Measurements from ENCODE around the gene DIDO1. TPM values are rescaled to one million over a fixed set of nuclear protein-coding genes. Genes with fewer than 3 reads are reported as not detected.
A peak's percentile ranks its signal among the peaks of the same experiment; 100 is the strongest.

DIDO1 gene
- total RNA-seq, 2 donors from 2014 or later, result 50.0 TPM

DNA sequence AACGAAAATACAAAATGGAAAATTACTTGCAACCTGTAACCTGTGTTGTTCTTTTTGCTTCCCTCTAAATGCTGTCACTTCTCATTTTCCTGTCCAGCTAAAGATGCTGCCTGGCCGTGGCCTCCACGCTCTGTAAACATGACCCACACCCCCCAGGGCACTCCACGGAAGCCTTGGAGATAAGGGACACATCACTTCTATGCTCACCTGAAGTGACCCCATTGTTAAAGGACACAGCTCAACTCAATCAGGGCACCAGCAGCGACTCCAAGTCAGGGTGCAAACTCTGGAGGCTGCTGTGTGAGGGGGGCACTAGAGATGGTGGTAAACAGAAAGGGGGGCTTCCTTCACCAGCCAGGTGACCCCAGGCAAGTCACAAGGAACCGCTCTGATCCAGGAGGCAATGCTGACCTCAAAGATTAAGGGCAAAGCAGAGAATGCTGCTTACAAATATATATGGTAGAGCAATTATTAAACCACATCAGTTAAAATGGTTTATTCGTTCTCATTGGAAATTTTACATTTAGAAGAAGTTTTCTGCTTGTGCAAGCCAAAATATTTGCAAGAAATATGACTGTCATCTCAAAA lies 13.2 kb downstream of the DIDO1 start:
- DNase-seq, result no peak
- peaks cover 59% of the 10 kb centered on the region for H3K4me1 Mint-ChIP-seq (ENCODE audit: low read depth)
- H3K27me3 Mint-ChIP-seq (ENCODE audit: low read depth), result no peaks in the 10 kb centered on the region
- ATAC-seq (replicated peaks in 1 of 2), result no peak
- H3K9me3 Mint-ChIP-seq, result no peaks in the 10 kb centered on the region
- H3K27ac Mint-ChIP-seq, result no peak overlapping the region
- peaks cover 6 to 35% of the 10 kb centered on the region in 2 donors for H3K36me3 Mint-ChIP-seq (ENCODE audit: insufficient read depth in 2 of 2)
- no peak overlapping the region for H3K4me3 Mint-ChIP-seq

DNA sequence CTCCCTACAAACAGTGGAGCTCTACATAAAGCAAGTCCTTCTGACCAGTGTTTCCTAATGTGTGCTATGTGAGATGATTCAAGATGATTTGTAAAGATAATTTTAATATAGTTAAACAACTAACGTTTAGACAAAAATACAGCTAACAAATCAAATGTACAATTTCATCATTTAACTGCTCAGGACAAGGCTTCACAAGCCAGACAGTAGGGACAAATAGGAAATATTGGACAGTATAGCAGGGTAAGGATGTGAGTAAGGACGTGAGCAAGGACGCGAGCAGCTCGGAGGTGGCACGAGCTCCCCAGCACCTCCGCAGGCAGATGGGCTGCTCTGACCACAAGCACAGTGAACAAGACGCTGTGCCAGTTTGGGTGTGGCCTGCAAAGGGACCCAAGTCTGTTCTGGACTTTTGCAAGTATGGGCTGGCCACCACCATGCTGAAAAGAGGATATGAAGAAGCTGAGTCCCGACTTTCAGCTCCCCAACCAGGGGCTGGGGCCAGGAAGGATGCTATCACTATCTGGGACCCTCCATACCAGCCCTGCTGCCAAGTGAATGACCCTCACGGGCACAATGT lies 14.5 kb downstream of the DIDO1 start:
- Mint-ChIP-seq H3K36me3 (ENCODE audit: insufficient read depth in 2 of 2) (peaks cover 7 to 38% of the 10 kb centered on the region in 2 donors), H3K9me3 (no peaks in the 10 kb centered on the region), H3K4me3 (no peak overlapping the region), H3K4me1 (ENCODE audit: low read depth) (peaks cover 56% of the 10 kb centered on the region), H3K27me3 (ENCODE audit: low read depth) (no peaks in the 10 kb centered on the region), H3K27ac (no peak overlapping the region)
- DNase-seq (no peak), ATAC-seq (replicated peaks in 1 of 2) (no peak)

DNA sequence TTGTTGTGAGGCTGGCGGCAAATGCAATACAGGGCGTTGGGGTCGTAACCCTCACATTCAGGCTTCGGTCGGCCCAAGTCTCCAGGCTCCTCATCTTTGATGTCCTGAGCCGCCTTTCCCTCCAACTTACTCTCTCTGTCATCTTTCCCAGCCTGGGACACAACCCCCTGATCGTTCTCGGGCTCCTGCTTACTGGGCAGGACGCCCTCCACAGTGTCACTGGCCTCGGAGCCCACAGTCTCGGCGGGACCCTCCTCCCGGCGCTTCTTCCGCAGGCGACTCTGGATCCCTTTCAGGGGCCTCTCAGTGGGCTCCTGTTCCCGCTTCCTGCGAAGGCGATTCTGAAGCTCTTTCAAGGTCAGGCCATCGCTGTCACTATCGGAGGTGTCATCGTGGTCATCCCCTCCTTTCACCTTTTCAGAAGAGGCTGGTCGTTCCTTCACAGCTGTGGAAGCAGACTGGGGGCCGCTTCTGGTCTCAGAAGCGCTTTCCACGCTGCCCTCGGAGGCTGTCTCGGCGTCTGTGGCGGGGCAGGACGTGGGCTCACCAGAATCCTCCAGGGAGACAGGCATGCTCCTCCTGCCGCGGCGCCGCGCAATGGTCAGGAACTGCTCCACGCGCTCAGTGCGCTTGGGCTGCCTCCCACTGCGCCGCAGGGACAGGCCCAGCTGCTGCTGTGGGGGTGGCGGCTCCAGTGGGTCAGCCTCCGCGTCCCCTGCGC lies 15.4 kb downstream of the DIDO1 start:
- Mint-ChIP-seq H3K4me3 (no peak overlapping the region), H3K36me3 (ENCODE audit: insufficient read depth in 2 of 2) (peaks cover 6 to 40% of the 10 kb centered on the region in 2 donors), H3K27ac (no peak overlapping the region), H3K4me1 (ENCODE audit: low read depth) (peaks cover 47% of the 10 kb centered on the region), H3K9me3 (no peaks in the 10 kb centered on the region), H3K27me3 (ENCODE audit: low read depth) (no peaks in the 10 kb centered on the region)
- ATAC-seq (replicated peaks in 1 of 2), result no peak
- no peak for DNase-seq

DNA sequence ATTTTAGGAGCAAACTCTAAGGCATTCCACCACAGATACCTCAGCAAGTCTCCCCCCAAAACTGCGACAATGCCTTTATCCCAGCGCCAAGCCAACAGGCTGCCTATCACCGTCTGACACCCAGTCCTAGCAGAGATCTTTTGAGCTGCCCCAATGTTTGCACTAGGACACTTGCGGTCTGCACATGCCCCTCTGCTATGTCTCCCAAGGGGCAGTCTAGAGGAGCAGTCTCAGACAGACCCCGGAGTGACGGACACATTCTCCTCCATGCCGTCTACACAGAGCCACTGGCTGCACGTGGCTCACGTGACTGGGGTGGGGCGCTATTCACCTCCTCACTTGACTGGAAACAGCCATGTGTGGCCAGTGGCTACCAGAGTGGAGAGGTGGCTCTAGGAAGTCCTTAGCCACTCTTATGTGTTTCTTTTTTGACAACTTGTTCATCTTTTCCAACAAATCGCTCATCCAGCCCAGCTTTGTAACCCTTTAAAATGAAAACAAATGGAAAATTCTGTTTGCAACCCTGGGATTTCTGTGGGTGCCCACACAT lies 16.0 kb downstream of the DIDO1 start:
- DNase-seq (no peak), ATAC-seq (replicated peaks in 1 of 2) (no peak)
- no peaks in the 10 kb centered on the region for H3K9me3 Mint-ChIP-seq
- H3K4me1 Mint-ChIP-seq (ENCODE audit: low read depth), result peaks cover 44% of the 10 kb centered on the region
- H3K27ac Mint-ChIP-seq, result no peak overlapping the region
- no peak overlapping the region for H3K4me3 Mint-ChIP-seq
- no peaks in the 10 kb centered on the region for H3K27me3 Mint-ChIP-seq (ENCODE audit: low read depth)
- peaks cover 10 to 43% of the 10 kb centered on the region in 2 donors for H3K36me3 Mint-ChIP-seq (ENCODE audit: insufficient read depth in 2 of 2)

DNA sequence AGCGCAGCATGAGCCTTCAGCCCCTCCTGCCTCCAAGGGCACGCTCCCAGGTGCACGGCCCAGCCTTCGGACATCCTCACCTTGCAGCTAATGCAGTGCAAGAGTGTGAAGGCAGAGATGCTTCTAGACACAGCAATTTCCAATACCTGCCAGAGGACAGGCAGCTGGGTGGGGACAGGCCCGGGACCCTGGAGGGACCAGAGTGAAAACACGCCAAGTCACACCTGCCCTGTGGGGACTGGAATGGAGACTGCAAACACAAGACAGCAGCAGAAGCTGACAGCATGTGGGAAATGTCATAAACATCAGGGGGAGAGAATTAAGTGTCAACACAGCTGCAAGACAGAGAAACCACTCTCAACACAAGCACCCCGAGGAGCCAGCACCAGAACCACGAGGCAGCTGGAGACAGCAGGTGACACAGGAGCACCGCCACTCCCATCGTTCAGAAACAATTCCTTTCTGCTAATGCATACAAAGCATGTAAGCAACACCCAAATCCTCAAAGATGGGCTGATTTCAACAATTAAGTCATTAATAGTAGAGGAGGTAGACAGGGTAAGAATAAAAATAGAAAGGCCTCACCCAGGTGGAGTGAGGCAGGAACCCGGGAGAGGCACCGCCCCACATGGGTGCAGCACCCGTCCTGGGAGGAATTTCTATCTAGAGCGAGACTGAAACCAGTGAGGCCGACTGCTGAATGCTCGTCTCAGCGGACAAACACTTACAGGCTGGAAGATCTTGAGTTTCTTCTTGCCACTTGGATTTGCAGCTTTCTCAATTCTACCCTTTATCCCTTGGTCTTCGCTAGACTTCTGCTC lies 17.1 kb downstream of the DIDO1 start:
- no peaks in the 10 kb centered on the region for H3K9me3 Mint-ChIP-seq
- peaks cover 43% of the 10 kb centered on the region for H3K4me1 Mint-ChIP-seq (ENCODE audit: low read depth)
- DNase-seq, result no peak
- H3K4me3 Mint-ChIP-seq, result no peak overlapping the region
- no peaks in the 10 kb centered on the region for H3K27me3 Mint-ChIP-seq (ENCODE audit: low read depth)
- H3K27ac Mint-ChIP-seq, result no peak overlapping the region
- ATAC-seq (replicated peaks in 1 of 2), result no peak
- peaks cover 13 to 46% of the 10 kb centered on the region in 2 donors for H3K36me3 Mint-ChIP-seq (ENCODE audit: insufficient read depth in 2 of 2)

DNA sequence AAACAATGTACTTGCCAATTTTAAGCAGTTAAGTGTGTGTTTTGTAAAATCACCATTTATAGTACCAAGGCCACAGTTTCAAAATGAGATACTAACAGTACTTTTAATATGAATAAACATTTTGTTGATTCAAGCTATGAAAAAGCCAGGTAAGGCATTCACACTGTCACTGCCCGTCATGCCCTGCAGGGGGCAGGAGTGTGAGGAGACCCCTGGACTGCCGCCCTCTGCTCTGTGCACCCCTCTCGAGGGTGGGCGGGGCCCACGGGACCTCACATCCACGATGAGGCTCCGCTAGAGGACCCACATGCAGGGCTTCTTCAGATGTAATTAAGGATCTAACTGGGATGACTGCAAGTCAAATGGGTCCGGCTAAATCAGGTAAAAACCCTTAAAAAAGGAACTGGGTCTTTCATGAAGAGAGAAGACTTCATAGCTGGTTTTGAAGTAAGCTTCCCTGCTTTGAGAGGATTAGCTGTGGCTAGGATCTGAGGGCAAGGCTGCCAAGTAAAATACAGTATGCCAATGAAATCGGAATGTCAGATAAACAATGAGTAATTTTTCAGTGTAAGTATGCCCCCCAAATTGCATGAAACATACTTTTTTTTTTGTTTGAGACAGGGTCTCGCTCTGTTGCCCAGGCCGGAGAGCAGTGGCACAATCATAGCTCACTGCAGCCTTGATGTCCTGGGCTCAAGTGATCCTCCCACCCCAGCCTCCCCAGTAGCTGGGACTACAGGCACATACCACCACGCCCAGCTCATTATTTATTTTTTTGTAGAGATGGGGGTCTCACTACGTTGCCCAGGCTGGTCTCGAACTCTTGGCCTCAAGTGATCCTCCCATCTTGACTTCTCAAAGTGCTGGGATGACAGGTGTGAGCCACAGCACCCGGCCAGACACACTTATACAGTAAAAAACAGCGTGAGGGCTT lies 18.7 kb downstream of the DIDO1 start:
- H3K27ac Mint-ChIP-seq, result peak overlapping the region; percentile 27
- H3K36me3 Mint-ChIP-seq (ENCODE audit: insufficient read depth in 2 of 2), result peaks cover 16 to 46% of the 10 kb centered on the region in 2 donors
- no peaks in the 10 kb centered on the region for H3K27me3 Mint-ChIP-seq (ENCODE audit: low read depth)
- H3K4me3 Mint-ChIP-seq, result no peak overlapping the region
- peak; percentile 69 to 75 for ATAC-seq (replicated peaks in 1 of 2)
- no peaks in the 10 kb centered on the region for H3K9me3 Mint-ChIP-seq
- DNase-seq, result peak; percentile 56 to 62
- H3K4me1 Mint-ChIP-seq (ENCODE audit: low read depth), result peaks cover 51% of the 10 kb centered on the region

DNA sequence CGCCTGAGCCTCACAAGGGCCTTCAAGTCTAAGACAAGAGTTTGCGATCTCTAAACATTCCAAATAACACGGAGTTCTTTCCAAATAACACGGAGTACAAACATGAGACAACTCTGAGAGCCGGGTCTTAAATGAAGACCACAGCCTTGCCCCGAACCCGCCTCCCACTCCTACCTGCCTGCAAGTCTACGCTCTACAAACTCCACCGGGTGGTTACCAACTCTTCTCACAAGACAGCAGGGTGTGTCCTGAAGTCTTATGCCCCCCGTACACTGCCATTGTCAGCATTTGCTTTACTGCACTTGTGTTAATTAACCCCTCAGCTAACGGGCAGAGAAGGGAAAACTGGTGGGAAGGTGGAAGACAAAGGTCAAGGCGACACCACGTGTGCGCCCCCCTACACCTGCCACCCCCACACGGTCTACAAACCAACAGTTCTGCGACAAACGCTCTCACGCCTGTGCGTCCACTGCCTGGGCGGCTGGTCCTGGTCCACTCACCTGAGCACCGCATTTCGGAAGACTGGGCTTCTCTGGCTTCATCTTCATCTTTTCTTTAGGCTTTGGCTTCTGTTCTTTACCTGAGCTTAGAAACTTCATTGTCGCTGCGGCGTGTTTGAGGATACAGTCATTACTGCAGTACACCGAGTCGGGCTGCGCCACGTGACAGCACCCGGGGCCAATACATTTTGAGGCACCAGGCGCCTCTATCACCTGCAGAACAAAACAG lies 19.5 kb downstream of the DIDO1 start:
- peak overlapping the region; percentile 27 for H3K27ac Mint-ChIP-seq

DNA sequence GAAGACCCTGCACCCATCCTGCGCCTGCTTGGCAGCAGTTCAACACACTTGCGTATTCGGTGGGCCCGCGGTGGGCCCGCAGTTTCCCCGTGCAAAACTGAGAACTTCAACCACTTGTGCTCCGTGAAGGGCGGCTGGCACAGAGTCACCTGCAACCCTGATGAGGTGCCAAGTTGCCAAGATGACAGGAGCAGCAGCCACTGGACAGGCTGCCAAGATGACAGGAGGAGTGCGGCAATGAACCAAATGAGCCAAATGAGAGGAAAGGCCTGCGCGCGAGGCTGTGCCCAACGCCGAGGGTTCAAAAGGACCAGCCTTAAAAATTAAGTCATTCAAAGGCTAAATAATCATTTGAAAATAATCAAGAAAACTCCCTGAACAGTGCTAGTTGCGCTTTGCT lies 20.1 kb downstream of the DIDO1 start:
- Mint-ChIP-seq H3K27ac (no peak overlapping the region), H3K4me1 (ENCODE audit: low read depth) (peaks cover 61% of the 10 kb centered on the region), H3K9me3 (no peaks in the 10 kb centered on the region), H3K36me3 (ENCODE audit: insufficient read depth in 2 of 2) (peaks cover 17 to 46% of the 10 kb centered on the region in 2 donors), H3K4me3 (no peak overlapping the region), H3K27me3 (ENCODE audit: low read depth) (no peaks in the 10 kb centered on the region)
- DNase-seq (no peak), ATAC-seq (replicated peaks in 1 of 2) (no peak)

More for the DNA sequence above, 19.5 kb downstream of the DIDO1 start:
- Mint-ChIP-seq H3K4me3 (no peak overlapping the region), H3K4me1 (ENCODE audit: low read depth) (peaks cover 59% of the 10 kb centered on the region), H3K9me3 (no peaks in the 10 kb centered on the region), H3K27me3 (ENCODE audit: low read depth) (no peaks in the 10 kb centered on the region), H3K36me3 (ENCODE audit: insufficient read depth in 2 of 2) (peaks cover 17 to 48% of the 10 kb centered on the region in 2 donors)
- DNase-seq (no peak), ATAC-seq (replicated peaks in 1 of 2) (no peak)

DNA sequence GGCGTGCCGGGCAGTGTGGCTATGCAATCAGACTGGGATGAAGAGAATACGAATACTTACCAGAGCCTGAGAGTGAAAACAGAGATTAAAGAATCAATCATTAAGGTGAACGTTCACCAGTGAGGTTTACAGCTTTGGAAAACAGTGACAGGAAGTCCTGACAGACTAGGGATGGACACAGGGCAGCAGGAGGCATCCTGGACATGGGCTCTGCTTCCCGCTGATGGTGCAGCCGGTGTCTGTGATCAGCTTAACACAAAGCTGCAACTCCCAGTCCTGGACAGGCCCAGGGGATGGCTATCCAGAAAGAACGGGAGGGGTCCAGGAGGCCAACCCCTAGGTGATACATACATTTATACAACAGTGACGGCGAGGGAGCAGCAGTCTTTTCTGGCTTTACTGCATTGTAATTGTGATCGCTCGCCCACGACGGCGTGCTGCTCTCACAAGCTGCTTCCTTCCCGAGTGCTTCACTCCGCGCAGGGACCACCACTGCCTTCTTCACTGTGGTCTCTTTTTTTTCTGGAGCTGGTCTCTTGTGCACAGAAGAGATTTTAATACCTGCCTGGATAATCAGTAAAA lies 20.7 kb downstream of the DIDO1 start:
- ATAC-seq (replicated peaks in 1 of 2), result no peak
- Mint-ChIP-seq H3K27me3 (ENCODE audit: low read depth) (no peaks in the 10 kb centered on the region), H3K4me1 (ENCODE audit: low read depth) (peaks cover 65% of the 10 kb centered on the region), H3K36me3 (ENCODE audit: insufficient read depth in 2 of 2) (peaks cover 17 to 41% of the 10 kb centered on the region in 2 donors), H3K27ac (no peak overlapping the region), H3K4me3 (no peak overlapping the region), H3K9me3 (no peaks in the 10 kb centered on the region)
- DNase-seq, result no peak

DNA sequence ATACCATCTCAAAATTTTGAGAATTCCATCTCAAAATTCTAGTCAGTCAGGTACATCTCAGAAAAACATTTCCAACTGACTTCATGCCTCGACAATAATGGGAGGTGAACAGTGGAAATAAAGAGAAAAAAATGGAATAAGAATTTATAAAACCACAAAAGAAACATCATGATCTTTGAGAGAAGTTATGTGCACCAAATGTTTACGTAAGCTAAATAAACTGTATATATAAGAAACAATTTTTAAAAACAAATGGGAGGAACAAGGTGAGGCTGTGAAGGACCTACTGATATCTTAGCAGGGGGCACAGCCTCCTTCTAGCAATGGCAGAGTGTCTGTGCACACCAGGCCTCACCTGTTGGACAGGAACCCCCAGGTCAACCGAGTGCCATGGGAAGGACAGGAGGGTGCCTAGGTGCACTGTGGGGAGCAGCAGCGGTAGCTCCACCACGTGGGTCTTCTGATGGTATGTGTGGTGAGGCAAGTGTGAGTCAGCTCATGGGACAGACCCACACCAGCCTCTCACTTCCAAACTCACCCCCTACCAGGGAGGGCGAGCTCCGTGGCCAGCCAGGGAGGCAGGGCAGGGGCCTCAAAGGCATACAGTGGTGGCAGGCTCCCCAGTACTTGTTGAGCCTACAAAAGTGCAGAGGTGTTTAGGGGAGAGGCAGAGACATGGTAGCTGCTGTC lies 23.2 kb downstream of the DIDO1 start:
- Mint-ChIP-seq H3K9me3 (no peaks in the 10 kb centered on the region), H3K4me3 (no peak overlapping the region), H3K4me1 (ENCODE audit: low read depth) (peaks cover 80% of the 10 kb centered on the region), H3K27me3 (ENCODE audit: low read depth) (no peaks in the 10 kb centered on the region), H3K36me3 (ENCODE audit: insufficient read depth in 2 of 2) (peaks cover 15 to 35% of the 10 kb centered on the region in 2 donors), H3K27ac (peak overlapping the region; percentile 79)
- ATAC-seq (replicated peaks in 1 of 2), result peak; percentile 32 to 51
- DNase-seq, result peak in 1 of 2 donors; percentile 48

DNA sequence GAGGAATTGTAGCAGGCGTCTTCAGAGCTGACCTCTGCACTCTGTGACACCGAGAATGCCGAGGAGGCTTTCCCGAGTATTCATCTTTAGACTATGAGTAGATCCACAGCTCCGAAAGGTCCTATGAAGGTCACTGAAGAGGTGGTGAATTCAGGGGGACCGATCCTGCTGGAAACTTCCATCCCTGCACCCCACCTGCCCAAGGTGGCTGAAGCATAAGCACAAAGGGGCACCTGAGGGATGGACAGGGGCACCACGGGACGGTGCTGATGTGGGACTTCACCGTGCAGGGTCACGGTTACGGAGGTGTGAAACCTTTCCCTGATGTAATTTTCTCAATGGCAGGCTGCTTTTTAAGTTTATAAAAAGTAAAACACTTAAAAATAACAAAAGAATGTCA lies 24.4 kb downstream of the DIDO1 start:
- peak overlapping the region; percentile 57 for H3K27ac Mint-ChIP-seq
- H3K9me3 Mint-ChIP-seq, result no peaks in the 10 kb centered on the region
- H3K4me3 Mint-ChIP-seq, result no peak overlapping the region
- peaks cover 13 to 31% of the 10 kb centered on the region in 2 donors for H3K36me3 Mint-ChIP-seq (ENCODE audit: insufficient read depth in 2 of 2)
- H3K4me1 Mint-ChIP-seq (ENCODE audit: low read depth), result peaks cover 72% of the 10 kb centered on the region
- ATAC-seq (replicated peaks in 1 of 2), result no peak
- no peaks in the 10 kb centered on the region for H3K27me3 Mint-ChIP-seq (ENCODE audit: low read depth)
- DNase-seq, result no peak
